Stimulated activated CD4-positive, alpha-beta T cell treated with anti-CD3 and anti-CD28 coated beads, Interleukin-2, amount 100 ng/mL, for 24 hours (primary cell): ENCODE measurements around the gene SMURF2.
"Not testable (repeated sequence)": the region's sequence is repeated elsewhere in the genome, so short reads cannot be mapped to it uniquely, and the experiment has no call there.

ENCODE experiments used
- DNase-seq, 2 donors: peaks; one replicate each; pipeline ENCODE4 v3.0.0-alpha.2; 2020

SMURF2 gene

GRCh38 chr17:64664299-64664981, 2.3 kb upstream of the SMURF2 start:
- DNase-seq = not testable (repeated sequence)

DNA sequence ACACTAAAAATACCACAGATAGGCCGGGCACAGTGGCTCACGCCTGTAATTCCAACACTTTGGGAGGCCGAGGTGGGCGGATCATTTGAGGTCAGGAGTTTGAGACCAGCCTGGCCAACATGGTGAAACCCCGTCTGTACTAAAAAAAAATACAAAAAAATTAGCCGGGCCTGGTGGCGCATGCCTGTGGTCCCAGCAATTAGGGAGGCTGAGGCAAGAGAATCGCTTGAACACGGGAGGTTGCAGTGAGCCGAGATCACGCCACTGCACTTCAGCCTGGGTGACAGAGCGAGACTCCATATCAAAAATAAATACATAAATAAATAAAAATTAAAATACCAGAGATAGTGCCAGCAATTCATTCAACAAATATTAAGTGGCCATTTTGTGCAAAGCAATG, 1.7 kb upstream of the SMURF2 start:
- not testable (repeated sequence) for DNase-seq

- DNase-seq = no peak
Observed at GRCh38 chr17:64662774-64663367, 764 bp upstream of the SMURF2 start.

- no peak for DNase-seq
Observed at GRCh38 chr17:64661726-64661975, 456 bp downstream of the SMURF2 start.

DNA sequence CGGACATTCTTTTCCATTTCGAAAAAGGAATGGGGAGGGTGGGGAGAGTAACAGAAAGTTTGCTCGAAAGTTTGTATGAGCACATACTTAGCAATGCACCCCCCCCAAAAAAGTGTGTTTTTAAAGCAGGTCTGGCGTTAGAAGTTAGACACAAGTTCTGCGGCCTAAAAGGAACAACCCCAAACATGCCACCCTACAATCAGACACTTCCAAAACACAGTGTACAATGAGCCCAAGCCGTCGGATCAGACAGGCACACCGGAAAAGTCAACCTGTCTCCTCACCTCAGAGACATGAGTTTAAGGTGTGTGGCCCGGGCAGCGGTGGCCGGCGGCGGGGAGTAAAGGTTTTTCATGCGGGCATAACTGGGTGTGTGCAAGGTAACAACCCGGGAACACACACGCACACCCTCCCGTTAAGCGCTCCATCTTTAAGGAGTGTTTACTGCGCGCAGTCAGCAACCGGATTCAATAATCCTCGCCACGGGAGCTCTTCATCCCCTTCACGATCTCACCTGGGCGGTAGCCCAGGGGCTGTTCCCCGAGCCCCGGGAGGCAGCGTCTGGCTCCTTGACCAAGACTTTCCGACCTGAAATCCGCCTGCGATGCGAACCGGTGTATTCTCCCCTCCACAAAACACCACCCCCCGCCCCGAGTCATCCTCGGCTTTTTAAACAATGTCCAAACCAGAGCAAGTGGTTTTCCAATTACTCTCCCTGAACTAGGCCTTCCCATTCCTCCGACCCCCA, 955 bp downstream of the SMURF2 start:
- peak; percentile 47 to 53 for DNase-seq

DNA sequence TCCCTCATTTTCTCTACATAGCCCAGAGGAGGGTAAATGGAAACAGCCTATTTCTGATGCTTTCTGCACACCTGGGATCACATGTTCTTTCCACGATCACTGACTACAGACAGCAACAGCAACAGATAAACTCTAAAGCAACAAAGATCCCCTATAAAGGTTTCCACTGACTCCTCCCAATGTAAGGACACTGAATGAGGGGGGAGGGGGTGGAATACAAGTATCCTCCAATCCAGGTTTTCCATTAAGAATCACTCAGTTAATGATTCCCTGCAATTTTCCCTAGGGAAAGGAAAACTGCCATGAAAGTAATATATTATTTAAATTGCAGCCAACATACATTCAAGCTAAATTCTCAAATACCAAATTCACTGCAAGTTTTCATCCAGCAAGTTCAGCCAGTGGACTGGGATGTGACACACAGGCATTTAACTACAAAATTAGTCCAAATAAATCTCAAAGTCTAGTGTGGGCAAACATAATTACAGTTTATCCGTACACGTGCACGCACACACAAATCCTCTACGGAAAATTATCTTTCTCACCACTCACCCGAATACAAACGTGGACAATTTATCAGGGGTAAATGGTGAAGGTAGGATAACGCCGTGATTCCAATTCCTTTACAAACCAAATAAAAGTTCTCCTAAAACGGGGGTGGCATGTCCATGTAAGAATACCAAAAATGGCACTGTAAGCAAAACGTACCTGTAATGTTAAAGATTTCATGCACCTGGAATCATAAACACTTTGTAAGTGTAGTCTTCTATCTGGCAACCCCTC, 1.7 kb downstream of the SMURF2 start:
- DNase-seq = not testable (repeated sequence)

- DNase-seq = no peak
Observed at GRCh38 chr17:64658931-64659330, 3.2 kb downstream of the SMURF2 start.

- no peak for DNase-seq
Observed at GRCh38 chr17:64657610-64658125, 4.4 kb downstream of the SMURF2 start.

DNA sequence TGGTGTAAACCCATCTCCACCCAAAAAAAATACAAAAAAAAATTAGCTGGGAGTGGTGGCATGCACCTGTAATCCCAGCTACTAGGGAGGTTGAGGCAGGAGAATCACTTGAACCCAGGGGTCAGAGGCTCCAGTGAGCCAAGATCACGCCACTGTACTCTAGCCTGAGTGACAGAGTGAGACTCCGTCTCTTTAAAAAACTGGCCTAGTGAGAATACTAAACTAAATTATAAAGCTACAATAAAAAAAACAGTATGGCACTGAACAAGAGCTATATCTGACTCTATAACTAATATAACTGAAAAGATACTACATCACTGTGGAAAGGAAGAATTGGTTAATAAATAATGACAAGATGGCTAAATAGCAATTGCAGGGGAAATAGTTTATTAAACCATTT, 6.4 kb downstream of the SMURF2 start:
- no peak for DNase-seq

DNA sequence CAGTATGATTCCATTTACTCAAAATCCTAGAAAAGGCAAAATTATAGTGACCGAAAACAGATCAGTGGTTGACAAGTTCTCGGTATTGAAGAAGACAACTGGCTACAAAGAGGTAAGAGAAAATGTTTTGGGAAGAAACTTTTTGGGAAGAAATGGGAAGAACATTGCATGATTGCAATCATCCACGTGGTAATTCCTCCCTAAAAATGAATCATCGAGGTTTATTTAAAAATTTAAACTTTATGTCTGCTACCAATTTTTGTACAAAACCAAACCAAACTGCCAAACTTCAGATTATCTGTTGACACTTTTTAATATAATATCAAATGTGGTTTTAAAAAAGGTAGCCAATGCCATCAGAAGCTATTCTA, 8.1 kb downstream of the SMURF2 start:
- no peak for DNase-seq

DNA sequence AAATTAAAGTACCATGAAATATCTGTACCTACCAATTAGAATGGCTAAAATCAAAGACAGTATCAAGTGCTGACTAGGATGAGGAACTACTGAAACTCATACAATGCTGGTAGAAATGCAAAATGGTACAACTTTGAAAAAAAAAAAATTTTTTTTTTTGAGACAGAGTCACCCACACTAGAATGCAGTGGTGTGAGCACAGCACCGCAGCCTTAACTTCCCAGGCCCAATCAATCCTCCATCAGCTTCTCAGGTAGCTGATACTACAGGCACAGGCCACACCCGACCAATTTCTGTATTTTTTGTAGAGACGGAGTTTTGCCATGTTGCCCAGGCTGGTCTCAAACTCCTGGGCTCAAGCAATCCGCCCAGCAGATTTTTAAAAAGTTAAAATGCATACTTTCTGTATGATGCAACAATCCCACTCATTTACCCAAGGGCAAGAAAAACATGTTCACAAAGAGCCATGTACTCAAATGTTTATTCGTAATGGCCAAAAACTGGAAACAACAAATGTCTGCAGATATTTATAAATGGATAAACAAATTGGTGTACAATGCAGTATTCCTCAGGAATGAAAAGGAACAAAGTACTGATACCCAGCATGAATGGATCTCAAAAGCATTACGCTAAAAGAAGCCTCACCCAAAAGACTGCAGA, 8.7 kb downstream of the SMURF2 start:
- DNase-seq = no peak

- DNase-seq = no peak
Observed at GRCh38 chr17:64651889-64652288, 10.2 kb downstream of the SMURF2 start.

DNA sequence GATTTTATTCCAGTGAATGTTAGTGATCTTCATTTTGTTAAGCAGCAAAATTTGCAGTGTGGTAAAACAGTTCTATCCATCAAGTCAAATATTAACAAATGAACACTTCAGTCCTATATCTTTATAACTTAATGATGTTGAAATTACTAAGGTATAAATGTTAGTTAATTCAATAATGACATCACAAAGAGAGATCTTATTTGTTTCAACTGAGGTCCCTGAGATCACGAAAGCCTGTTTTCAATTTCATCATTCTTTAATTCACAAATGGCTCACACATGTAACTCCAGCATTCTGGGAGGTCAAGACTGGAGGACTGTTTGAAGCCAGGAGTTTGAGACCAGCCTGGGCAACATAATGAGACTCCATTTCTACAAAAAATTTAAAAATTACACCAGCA, 13.9 kb downstream of the SMURF2 start:
- DNase-seq = no peak

- no peak for DNase-seq
Observed at GRCh38 chr17:64647817-64648216, 14.3 kb downstream of the SMURF2 start.

GRCh38 chr17:64639516-64639915, 22.6 kb downstream of the SMURF2 start:
- DNase-seq = no peak

- DNase-seq = no peak
Observed at GRCh38 chr17:64638552-64639203, 23.4 kb downstream of the SMURF2 start.

GRCh38 chr17:64635647-64636305, 26.3 kb downstream of the SMURF2 start:
- DNase-seq = peak in 1 of 2 donors; percentile 18

GRCh38 chr17:64634218-64634617, 27.9 kb downstream of the SMURF2 start:
- no peak for DNase-seq

DNA sequence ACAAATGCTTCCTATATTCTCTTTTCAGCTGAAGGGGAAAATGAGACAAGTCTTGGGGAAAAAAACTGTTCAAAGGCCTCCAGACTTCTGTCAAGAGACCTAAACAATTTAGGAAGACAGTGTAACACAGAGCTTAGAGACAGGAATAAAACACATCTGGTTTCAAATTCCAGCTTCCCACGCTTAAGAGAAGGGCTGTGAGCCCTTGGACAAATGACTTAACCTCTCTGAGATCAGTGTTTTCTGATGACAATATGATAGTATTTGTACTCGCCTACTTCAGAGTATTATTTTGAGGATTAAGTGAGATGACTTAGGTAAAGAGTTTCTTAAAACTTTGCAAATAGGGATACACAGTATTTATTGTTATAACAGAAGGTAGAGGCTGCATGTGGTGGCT, 29.5 kb downstream of the SMURF2 start:
- DNase-seq = no peak

DNA sequence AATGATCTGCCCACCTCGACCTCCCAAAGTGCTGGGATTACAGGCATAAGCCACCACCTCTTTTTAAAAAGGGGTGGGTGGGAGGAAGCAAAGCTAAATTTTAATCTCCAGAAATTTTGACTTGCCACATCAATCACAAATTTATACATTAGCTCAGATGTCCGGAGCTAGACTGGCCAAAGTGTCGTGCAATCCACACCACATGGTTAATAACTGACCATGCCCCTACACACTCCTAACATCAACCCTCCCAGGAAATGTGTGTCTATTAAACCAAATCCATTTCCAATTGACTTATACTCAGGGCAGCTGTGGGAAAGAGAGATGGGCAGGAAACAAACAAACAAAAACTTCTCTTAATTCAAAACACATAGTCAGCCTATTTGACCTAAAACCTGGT, 29.9 kb downstream of the SMURF2 start:
- DNase-seq = no peak

DNA sequence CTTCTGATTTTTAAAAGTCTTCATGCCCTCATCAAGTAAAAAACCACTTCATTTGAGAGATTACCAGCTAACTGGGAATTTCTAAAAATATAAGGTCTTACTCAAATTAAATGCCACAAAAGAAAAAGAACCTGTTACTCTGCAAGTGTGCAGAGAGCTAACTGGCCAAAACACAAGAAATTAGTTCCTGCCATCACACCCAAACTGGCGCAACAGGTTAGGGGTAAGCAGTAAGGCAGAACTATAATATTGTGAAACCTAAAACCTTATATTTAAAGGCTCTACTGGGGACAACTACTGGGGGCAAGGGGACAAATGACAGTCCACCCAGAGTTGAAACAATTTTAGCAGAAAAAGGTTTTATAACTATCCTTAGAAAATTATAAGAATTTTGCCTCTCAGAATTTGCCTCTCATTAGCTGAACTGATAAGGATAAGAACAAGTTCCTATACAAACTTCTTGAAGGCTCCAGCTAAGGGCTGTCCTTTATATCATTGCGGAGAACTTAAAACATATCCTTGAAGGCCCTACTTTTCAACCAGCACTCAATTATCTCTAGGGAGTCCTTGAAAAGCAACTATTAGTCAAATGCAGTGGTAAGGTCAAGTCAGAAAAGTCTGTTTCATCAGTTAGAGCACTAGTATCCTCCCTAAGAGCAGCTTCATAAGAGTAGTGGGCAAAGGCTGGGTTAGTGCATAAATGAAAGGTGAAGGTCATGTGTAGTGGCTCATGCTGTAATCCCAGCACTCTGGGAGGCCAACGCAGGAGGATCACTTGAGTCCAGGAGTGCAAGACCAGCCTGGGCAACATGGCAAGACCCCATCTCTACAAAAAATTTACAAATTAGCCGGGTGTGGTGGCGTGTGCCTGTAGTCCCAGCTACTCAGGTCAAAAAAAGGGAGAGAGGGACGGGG, 31.5 kb downstream of the SMURF2 start:
- DNase-seq = no peak
